OCI-LY1 (cell line): Measurements from ENCODE around the gene TPRG1.

ENCODE experiments used
- H2AFZ ChIP-seq: fragments of 200-600 bp; sonication (generic), shearing (Covaris generic); 2 replicates; pipeline ENCODE4 v1.6.0; 2014; ENCODE audit warnings: antibody characterized with exemption, mild to moderate bottlenecking, low read length
- H3F3A ChIP-seq: fragments of 200-600 bp; sonication (generic), shearing (Covaris generic); 2 replicates; pipeline ENCODE4 v1.6.0; 2014; ENCODE audit warnings: mild to moderate bottlenecking, antibody characterized with exemption, low read length, moderate library complexity; ENCODE audit not compliant: insufficient read depth
- H3K27ac ChIP-seq: fragments of 200-600 bp; sonication (generic); 2 replicates; pipeline ENCODE4 v1.5.1; 2014; ENCODE audit warnings: low read length, mixed run types, mild to moderate bottlenecking, low read depth; ENCODE audit not compliant: poor library complexity, severe bottlenecking
- H3K27me3 ChIP-seq: fragments of 200-600 bp; sonication (generic); 2 replicates; pipeline ENCODE4 v1.6.0; 2014; ENCODE audit warnings: antibody characterized with exemption, mild to moderate bottlenecking, low read length, moderate library complexity; ENCODE audit not compliant: insufficient read depth
- H3K36me3 ChIP-seq: fragments of 200-600 bp; sonication (generic); 2 replicates; pipeline ENCODE4 v1.6.1; 2014; ENCODE audit warnings: mild to moderate bottlenecking, antibody characterized with exemption, low read length, moderate library complexity, mixed read lengths; ENCODE audit not compliant: insufficient read depth
- H3K4me1 ChIP-seq: fragments of 200-600 bp; sonication (generic); 2 replicates; pipeline ENCODE4 v1.5.1; 2014; ENCODE audit warnings: mild to moderate bottlenecking, low read length, moderate library complexity; ENCODE audit not compliant: insufficient read depth, severe bottlenecking
- H3K4me2 ChIP-seq: fragments of 200-600 bp; sonication (generic), shearing (Covaris generic); 2 replicates; pipeline ENCODE4 v1.6.1; 2014; ENCODE audit warnings: low read length
- H3K4me3 ChIP-seq: fragments of 200-600 bp; sonication (generic); 2 replicates; pipeline ENCODE4 v1.5.1; 2014; ENCODE audit warnings: low read length, low read depth, mild to moderate bottlenecking, mixed read lengths; ENCODE audit not compliant: poor library complexity, severe bottlenecking
- H3K79me2 ChIP-seq: fragments of 200-600 bp; shearing (Covaris generic); 2 replicates; pipeline ENCODE4 v1.6.1; 2016; ENCODE audit warnings: mixed run types, low read length, mixed read lengths; ENCODE audit not compliant: insufficient read depth
- H3K9ac ChIP-seq: fragments of 200-600 bp; sonication (generic), shearing (Covaris generic); 2 replicates; pipeline ENCODE4 v1.6.1; 2014; ENCODE audit warnings: mild to moderate bottlenecking, low read length, mixed read lengths
- H3K9me2 ChIP-seq: fragments of 200-600 bp; sonication (generic), shearing (Covaris generic); 2 replicates; pipeline ENCODE4 v1.6.1; 2014; ENCODE audit warnings: low read depth, mild to moderate bottlenecking, low read length, mixed read lengths
- H3K9me3 ChIP-seq: fragments of 200-600 bp; shearing (Covaris generic); 2 replicates; pipeline ENCODE4 v1.6.1; 2014; ENCODE audit warnings: low read length, mixed read lengths
- H4K20me1 ChIP-seq: fragments of 200-600 bp; sonication (generic), shearing (Covaris generic); 2 replicates; pipeline ENCODE4 v1.6.0; 2016; ENCODE audit warnings: mild to moderate bottlenecking, low read length; ENCODE audit not compliant: insufficient read depth
- EZH2 ChIP-seq: fragments of 200-600 bp; sonication (generic), shearing (Covaris generic); IDR thresholded peaks from 2 replicates; pipeline ENCODE4 v1.8.0; 2017; ENCODE audit warnings: borderline replicate concordance, mixed run types, mild to moderate bottlenecking, antibody characterized with exemption, low read length, moderate library complexity, mixed read lengths
- TF ChIP-seq, protein P1 (sequence below): fragments of 200-600 bp; sonication (generic), shearing (Covaris generic); IDR thresholded peaks from 2 replicates; pipeline ENCODE4 v1.5.1; 2017; ENCODE audit warnings: mild to moderate bottlenecking, antibody characterized with exemption, low read length, moderate library complexity, mixed read lengths

Gene TPRG1

DNA sequence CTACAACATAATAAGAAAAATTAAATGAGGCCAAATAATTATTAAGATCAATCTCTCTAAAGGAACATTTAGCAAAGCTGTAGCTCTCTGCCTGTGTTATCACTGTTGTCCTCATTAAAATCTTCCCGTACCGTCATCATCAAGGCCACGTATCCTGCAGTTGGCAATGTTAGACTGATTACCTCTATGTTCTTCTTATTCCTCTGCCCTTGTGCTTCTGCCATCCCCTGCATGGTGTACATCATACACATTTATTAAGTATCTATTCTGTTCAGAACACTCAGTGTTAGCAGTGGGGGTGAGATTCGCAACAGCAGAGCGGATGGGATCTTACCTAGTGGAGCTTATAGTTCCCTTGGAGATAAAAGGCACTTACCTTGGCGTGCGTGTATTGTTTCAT lies 12.8 kb downstream of the TPRG1 start:
- Histone ChIP-seq H3K27ac (no peak overlapping the region), H3K9me2 (no peaks in the 10 kb centered on the region), H3K9ac (no peak overlapping the region), H3K4me2 (no peak overlapping the region), H3K36me3 (no peaks in the 10 kb centered on the region), H4K20me1 (no peaks in the 10 kb centered on the region), H3K27me3 (no peaks in the 10 kb centered on the region), H3K4me1 (no peaks in the 10 kb centered on the region), H3K79me2 (no peaks in the 10 kb centered on the region), H2AFZ (no peak overlapping the region), H3K4me3 (no peak overlapping the region), H3K9me3 (0 out of 2 replicates have a peak, but pooled peaks cover 2% of the 10 kb centered on the region), H3F3A (no peaks in the 10 kb centered on the region)
- TF ChIP-seq, protein P1, sequence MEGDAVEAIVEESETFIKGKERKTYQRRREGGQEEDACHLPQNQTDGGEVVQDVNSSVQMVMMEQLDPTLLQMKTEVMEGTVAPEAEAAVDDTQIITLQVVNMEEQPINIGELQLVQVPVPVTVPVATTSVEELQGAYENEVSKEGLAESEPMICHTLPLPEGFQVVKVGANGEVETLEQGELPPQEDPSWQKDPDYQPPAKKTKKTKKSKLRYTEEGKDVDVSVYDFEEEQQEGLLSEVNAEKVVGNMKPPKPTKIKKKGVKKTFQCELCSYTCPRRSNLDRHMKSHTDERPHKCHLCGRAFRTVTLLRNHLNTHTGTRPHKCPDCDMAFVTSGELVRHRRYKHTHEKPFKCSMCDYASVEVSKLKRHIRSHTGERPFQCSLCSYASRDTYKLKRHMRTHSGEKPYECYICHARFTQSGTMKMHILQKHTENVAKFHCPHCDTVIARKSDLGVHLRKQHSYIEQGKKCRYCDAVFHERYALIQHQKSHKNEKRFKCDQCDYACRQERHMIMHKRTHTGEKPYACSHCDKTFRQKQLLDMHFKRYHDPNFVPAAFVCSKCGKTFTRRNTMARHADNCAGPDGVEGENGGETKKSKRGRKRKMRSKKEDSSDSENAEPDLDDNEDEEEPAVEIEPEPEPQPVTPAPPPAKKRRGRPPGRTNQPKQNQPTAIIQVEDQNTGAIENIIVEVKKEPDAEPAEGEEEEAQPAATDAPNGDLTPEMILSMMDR = no peak
- no peak for TF ChIP-seq EZH2

DNA sequence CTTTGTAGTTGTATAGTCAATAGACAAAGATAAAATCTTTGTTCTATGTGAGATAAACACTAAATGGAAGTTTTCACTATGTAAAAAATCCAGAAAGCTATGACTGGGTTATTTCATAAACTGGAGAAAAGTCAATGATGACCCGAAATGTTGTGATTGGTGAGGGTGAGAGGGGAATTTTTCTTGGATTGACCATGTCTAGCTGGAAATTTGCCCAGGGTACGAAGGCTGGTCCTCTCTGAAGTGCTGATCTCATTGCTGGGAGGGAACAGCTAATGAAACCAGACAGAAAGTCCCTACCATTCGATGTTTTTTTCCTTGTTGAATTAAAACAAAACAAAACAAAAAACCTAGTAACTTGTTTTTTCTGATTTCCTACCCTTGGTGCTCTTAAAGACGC lies 14.3 kb downstream of the TPRG1 start:
- H3K79me2 ChIP-seq = no peaks in the 10 kb centered on the region
- H3K36me3 ChIP-seq = no peaks in the 10 kb centered on the region
- no peak overlapping the region for H3K9ac ChIP-seq
- H3K4me3 ChIP-seq = no peak overlapping the region
- no peaks in the 10 kb centered on the region for H3K9me2 ChIP-seq
- H3K4me1 ChIP-seq = no peaks in the 10 kb centered on the region
- 0 out of 2 replicates have a peak, but pooled peaks cover 2% of the 10 kb centered on the region for H3K9me3 ChIP-seq
- no peaks in the 10 kb centered on the region for H3F3A ChIP-seq
- no peaks in the 10 kb centered on the region for H4K20me1 ChIP-seq
- H2AFZ ChIP-seq = no peak overlapping the region
- no peak for TF ChIP-seq EZH2
- TF ChIP-seq, protein P1 = no peak
- H3K27me3 ChIP-seq = no peaks in the 10 kb centered on the region
- no peak overlapping the region for H3K27ac ChIP-seq
- H3K4me2 ChIP-seq = no peak overlapping the region

DNA sequence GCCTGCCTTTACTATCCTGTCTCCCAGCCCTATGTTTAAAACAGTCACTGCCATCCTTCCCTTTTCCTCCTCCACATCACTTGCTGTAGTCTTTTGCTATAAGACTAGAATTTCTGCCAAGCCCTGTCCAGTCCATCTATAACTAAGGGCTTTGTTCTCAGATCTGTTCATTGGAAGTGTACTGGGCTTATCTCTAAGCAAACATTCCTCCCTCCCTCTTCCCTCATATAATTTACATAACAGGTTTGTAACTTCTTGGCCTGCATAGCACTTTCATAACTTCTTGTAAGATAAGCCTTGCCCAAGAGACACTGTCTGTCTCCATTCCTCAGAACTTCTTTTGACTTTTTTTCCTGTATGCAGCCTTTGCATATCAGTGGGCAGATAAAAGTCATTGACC lies 16.7 kb downstream of the TPRG1 start:
- Histone ChIP-seq H3K27me3 (no peaks in the 10 kb centered on the region), H3K9ac (no peak overlapping the region), H3K4me2 (no peak overlapping the region), H3F3A (no peaks in the 10 kb centered on the region), H2AFZ (no peak overlapping the region), H3K4me1 (no peaks in the 10 kb centered on the region), H3K27ac (no peak overlapping the region), H3K4me3 (no peak overlapping the region), H3K79me2 (no peaks in the 10 kb centered on the region), H3K9me2 (no peaks in the 10 kb centered on the region), H4K20me1 (no peaks in the 10 kb centered on the region), H3K9me3 (peaks cover 5% of the 10 kb centered on the region; the same call in 1 of the 2 replicates), H3K36me3 (no peaks in the 10 kb centered on the region)
- no peak for TF ChIP-seq EZH2
- TF ChIP-seq, protein P1 = no peak
